Activated B cell treated with CpG ODN at 0.5 μM for 24 hours (primary cell): ENCODE data around the gene TGM2. TPM values are rescaled to one million over a fixed set of nuclear protein-coding genes. Genes with fewer than 3 reads are reported as not detected.
A peak's percentile ranks its signal among the peaks of the same experiment; 100 is the strongest.

Experiments
- ATAC-seq: fragments of 200-7000 bp; cut with Tn5 transposase; one replicate; pipeline ENCODE4 v1.10.0; 2021; ENCODE audit warnings: low read depth, mild to moderate bottlenecking, moderate library complexity
- CTCF ChIA-PET: fragments of 350-600 bp; sonication (Branson Sonifier 250); formaldehyde crosslinking; loops from one replicate; lab custom pipeline; 2021; ENCODE audit warnings: antibody characterized with exemption; lab: Charles Lee
- POLR2A ChIA-PET: fragments of 350-600 bp; sonication (Branson Sonifier 250); formaldehyde crosslinking; loops from one replicate; lab custom pipeline; 2021; ENCODE audit warnings: antibody characterized with exemption; lab: Charles Lee
- DNase-seq: peaks from one replicate; pipeline ENCODE4 v3.0.0; 2022
- H3K27ac Mint-ChIP-seq: one replicate; pipeline ENCODE4 v1.8.0; 2020; ENCODE audit warnings: mixed read lengths
- H3K27me3 Mint-ChIP-seq: one replicate; pipeline ENCODE4 v1.8.0; 2021; ENCODE audit warnings: mixed read lengths
- H3K36me3 Mint-ChIP-seq: one replicate; pipeline ENCODE4 v1.8.0; 2021; ENCODE audit warnings: low read depth, mixed read lengths
- H3K4me1 Mint-ChIP-seq: one replicate; pipeline ENCODE4 v1.8.0; 2021; ENCODE audit warnings: mixed read lengths
- H3K4me3 Mint-ChIP-seq: one replicate; pipeline ENCODE4 v1.8.0; 2020; ENCODE audit warnings: mild to moderate bottlenecking, mixed read lengths
- H3K9me3 Mint-ChIP-seq: one replicate; pipeline ENCODE4 v1.8.0; 2020; ENCODE audit warnings: mixed read lengths
- intact Hi-C: fragments of 100-400 bp; cut with micrococcal nuclease; formaldehyde crosslinking; loops from one replicate; pipeline ENCODE4 v1.15.1; 2024
- total RNA-seq: library from RNA; stranded (reverse); gene quantifications from 2 replicates; pipeline ENCODE4 v1.2.3, GENCODE V29; 2022
- TF ChIP-seq, protein P1 (sequence below): fragments of 200-600 bp; IDR thresholded peaks from one replicate; pipeline ENCODE4 v1.8.0; 2022; ENCODE audit warnings: antibody characterized with exemption, mild to moderate bottlenecking

Gene TGM2
- total RNA-seq, 1 donor from 2014 or later: 22.9 TPM

DNA sequence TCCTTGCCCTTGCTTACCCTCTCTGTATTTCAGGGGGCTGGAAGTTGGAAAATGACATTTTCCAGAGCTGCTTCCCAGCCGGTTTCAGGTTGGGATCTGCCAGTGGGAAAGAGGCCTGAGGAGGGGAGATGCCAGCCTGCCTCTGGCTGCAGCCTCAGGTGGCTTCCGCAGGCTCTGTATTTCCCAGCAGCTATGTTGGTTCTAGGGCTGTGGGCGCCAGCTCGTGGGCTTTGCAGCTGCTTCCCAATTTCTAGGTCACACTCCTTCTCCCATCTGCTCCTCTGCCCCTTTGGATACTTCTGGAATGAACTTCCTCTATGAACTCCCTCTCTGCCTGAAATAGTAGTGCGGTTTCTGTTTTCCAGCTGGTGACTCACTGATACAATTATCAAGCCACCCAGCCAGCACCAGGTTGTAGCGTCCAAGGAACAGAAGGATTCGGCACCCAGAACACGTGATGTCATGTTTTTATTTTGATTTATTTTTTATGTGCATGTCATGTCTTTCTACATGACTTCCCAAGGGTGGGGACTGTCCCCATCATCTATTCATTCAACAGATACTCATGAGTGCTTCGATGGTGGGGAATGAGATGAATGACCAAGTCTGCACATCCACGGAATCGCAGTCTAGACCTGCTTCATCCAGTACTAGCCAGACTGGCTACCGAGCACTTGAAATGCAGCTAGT, 38.0 kb downstream of the TGM2 start:
- CTCF ChIA-PET: interaction anchor here (1.2 to 2.3 kb wide), 2 partner anchors 69 to 94 kb away, joined by 4 to 7 read pairs; no protein-coding TSS in a partner anchor
- H3K27me3 Mint-ChIP-seq: no peaks in the 10 kb centered on the region
- no peak overlapping the region for H3K4me3 Mint-ChIP-seq
- DNase-seq: no peak
- no peak for ATAC-seq
- H3K9me3 Mint-ChIP-seq: no peaks in the 10 kb centered on the region
- TF ChIP-seq, protein P1, sequence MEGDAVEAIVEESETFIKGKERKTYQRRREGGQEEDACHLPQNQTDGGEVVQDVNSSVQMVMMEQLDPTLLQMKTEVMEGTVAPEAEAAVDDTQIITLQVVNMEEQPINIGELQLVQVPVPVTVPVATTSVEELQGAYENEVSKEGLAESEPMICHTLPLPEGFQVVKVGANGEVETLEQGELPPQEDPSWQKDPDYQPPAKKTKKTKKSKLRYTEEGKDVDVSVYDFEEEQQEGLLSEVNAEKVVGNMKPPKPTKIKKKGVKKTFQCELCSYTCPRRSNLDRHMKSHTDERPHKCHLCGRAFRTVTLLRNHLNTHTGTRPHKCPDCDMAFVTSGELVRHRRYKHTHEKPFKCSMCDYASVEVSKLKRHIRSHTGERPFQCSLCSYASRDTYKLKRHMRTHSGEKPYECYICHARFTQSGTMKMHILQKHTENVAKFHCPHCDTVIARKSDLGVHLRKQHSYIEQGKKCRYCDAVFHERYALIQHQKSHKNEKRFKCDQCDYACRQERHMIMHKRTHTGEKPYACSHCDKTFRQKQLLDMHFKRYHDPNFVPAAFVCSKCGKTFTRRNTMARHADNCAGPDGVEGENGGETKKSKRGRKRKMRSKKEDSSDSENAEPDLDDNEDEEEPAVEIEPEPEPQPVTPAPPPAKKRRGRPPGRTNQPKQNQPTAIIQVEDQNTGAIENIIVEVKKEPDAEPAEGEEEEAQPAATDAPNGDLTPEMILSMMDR: no peak
- H3K36me3 Mint-ChIP-seq: no peaks in the 10 kb centered on the region
- POLR2A ChIA-PET: no interaction called here
- intact Hi-C loops: no loop called here
- H3K27ac Mint-ChIP-seq: no peak overlapping the region
- H3K4me1 Mint-ChIP-seq: no peaks in the 10 kb centered on the region

DNA sequence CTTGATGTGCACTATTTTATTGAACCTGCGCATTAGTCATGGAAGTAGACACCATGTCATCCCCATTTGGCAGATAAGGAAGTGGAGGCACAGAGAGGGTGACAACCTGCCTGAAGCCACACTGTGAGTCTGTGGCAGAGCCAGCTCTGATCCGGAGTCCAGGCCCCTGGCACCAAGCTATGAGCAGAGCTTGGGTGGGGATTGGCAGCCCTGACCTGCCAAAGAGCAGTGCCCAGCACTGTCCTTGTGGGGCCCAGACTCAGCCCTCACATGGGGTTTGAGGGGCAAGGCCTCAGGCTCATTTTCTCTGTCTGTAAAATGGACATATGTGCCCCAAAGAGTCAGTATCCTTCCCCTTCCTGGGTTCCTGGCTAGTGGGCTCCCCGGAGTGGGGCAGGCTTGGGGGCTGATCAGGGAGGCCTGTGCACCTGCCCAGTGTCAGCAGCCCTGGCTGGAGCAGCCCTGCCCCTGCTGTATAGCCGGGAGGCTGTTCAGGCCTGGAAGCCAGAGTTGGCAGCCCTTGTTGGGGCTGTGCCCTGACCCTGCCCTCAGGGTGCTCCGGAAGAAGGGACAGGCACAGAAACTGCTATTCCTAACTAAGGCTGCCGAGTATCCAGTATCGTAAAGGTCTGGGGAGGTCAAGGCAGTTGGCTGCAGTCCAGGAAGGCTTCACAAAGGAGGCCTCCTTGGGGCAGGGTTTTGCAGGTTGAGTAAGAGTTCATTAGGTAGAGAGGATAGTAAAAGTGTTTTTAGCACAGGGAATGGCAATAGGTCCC, 38.7 kb downstream of the TGM2 start:
- no peak overlapping the region for H3K27ac Mint-ChIP-seq
- no peak overlapping the region for H3K4me3 Mint-ChIP-seq
- ATAC-seq (no peak), DNase-seq (no peak)
- intact Hi-C loops: no loop called here
- TF ChIP-seq, protein P1: no peak
- no peaks in the 10 kb centered on the region for H3K9me3 Mint-ChIP-seq
- H3K4me1 Mint-ChIP-seq: no peaks in the 10 kb centered on the region
- H3K27me3 Mint-ChIP-seq: no peaks in the 10 kb centered on the region
- POLR2A ChIA-PET: interaction anchor here (0.6 kb wide), 1 partner anchor 575 kb away, joined by 3 read pairs; no protein-coding TSS in a partner anchor
- H3K36me3 Mint-ChIP-seq: no peaks in the 10 kb centered on the region
- CTCF ChIA-PET: interaction anchor here (2.3 kb wide), 1 partner anchor 69 kb away, joined by 7 read pairs; no protein-coding TSS in a partner anchor

GRCh38 chr20:38125157-38126056, 39.7 kb downstream of the TGM2 start:
- DNase-seq: peak; percentile 6
- Mint-ChIP-seq H3K36me3 (no peaks in the 10 kb centered on the region), H3K27ac (no peak overlapping the region), H3K9me3 (no peaks in the 10 kb centered on the region), H3K27me3 (no peaks in the 10 kb centered on the region), H3K4me3 (no peak overlapping the region), H3K4me1 (no peaks in the 10 kb centered on the region)
- ChIA-PET CTCF (no interaction called here), POLR2A (interaction anchor here (0.6 kb wide), 1 partner anchor 574 kb away, joined by 3 read pairs; no protein-coding TSS in a partner anchor)
- ATAC-seq: no peak
- TF ChIP-seq, protein P1: no peak
- intact Hi-C loops: no loop called here

DNA sequence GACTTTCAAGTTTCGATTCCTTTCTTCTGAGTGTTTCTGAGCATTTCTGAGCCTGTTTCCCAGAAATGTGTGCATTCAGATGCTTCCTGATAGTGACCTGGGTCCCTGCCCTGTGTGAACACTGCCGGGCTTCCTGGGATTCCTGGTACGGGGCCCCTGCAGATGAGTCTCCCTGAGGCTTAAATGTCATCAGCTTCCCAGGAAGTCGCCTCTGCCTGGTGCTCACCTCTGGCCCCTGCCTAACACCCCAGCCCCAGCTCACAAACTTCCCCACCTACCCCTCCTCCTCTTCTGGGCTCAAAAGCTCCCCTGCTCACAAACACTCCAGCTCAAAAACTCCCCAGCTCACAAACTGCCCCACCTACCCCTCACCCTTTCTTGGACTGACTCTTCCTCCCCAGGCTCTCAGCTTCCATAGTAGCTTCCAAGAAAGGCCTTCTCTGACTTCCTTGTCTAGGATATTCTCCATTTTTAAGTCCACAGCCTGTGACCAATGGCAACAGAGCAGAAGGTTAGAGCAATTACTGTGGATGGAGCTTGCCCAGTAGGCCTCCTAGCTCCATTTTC, 42.0 kb downstream of the TGM2 start:
- H3K27me3 Mint-ChIP-seq: no peaks in the 10 kb centered on the region
- no peak overlapping the region for H3K27ac Mint-ChIP-seq
- ATAC-seq: no peak
- H3K36me3 Mint-ChIP-seq: no peaks in the 10 kb centered on the region
- intact Hi-C loops: no loop called here
- POLR2A ChIA-PET: no interaction called here
- DNase-seq: no peak
- H3K4me1 Mint-ChIP-seq: no peaks in the 10 kb centered on the region
- TF ChIP-seq, protein P1: no peak
- no peak overlapping the region for H3K4me3 Mint-ChIP-seq
- CTCF ChIA-PET: interaction anchor here (1.3 kb wide), 1 partner anchor 66 kb away, joined by 4 read pairs; no protein-coding TSS in a partner anchor
- H3K9me3 Mint-ChIP-seq: no peaks in the 10 kb centered on the region
